Tibial nerve (tissue), 4 donors: ENCODE data around the gene TRPV5.

Experiments
- EP300 ChIP-seq, 2 donors: sonication (generic); formaldehyde crosslinking; IDR thresholded peaks; one replicate each; pipeline ENCODE4 v1.6.1; 2017; ENCODE audit warnings: antibody characterized with exemption in 2 of 2, mild to moderate bottlenecking in 1 of 2
- POLR2A ChIP-seq, 2 donors: fragments of 450-650 bp; IDR thresholded peaks; one replicate each; pipeline ENCODE4 v1.6.1; 2017; ENCODE audit warnings: antibody characterized with exemption in 2 of 2, mild to moderate bottlenecking in 2 of 2, moderate library complexity in 2 of 2
- TF ChIP-seq, protein P1 (sequence below), 5 experiments: fragments of 200-600 bp in 3 of 5; fragments of 450-650 bp in 2 of 5; sonication (generic) in 3 of 5; IDR thresholded peaks; one replicate each; pipeline ENCODE4 v1.5.1; 2016 to 2019; ENCODE audit warnings: antibody characterized with exemption in 5 of 5, mild to moderate bottlenecking in 3 of 5, moderate library complexity in 2 of 5

DNA sequence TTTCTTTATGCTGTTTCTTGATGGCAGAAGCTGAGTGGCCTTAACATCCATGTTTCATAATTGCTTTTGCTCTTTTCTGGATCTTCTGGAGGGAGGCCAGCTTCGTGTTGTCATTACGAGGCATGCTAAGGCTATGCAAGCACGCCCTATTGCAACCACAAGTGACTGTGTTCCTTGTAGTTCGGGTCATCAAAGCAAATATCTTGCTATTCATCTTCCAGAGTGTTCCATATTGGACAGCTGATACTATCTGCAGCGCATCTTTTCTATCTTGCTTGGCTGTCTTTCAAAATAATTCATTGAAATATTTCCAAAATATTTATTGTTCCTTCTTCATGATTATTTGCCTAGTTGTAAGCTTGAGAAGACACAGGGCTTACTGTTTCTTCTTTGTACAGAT, 73.7 kb downstream of the TRPV5 start:
- no peak for TF ChIP-seq POLR2A (IDR thresholded peaks at IDR 0.05)
- TF ChIP-seq, protein P1, sequence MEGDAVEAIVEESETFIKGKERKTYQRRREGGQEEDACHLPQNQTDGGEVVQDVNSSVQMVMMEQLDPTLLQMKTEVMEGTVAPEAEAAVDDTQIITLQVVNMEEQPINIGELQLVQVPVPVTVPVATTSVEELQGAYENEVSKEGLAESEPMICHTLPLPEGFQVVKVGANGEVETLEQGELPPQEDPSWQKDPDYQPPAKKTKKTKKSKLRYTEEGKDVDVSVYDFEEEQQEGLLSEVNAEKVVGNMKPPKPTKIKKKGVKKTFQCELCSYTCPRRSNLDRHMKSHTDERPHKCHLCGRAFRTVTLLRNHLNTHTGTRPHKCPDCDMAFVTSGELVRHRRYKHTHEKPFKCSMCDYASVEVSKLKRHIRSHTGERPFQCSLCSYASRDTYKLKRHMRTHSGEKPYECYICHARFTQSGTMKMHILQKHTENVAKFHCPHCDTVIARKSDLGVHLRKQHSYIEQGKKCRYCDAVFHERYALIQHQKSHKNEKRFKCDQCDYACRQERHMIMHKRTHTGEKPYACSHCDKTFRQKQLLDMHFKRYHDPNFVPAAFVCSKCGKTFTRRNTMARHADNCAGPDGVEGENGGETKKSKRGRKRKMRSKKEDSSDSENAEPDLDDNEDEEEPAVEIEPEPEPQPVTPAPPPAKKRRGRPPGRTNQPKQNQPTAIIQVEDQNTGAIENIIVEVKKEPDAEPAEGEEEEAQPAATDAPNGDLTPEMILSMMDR (IDR thresholded peaks at IDR 0.05) = no peak
- TF ChIP-seq EP300 (IDR thresholded peaks at IDR 0.05) = peak in 1 of 2 donors; percentile 52
